ENCODE measurements around the gene PCF11.

DNA sequence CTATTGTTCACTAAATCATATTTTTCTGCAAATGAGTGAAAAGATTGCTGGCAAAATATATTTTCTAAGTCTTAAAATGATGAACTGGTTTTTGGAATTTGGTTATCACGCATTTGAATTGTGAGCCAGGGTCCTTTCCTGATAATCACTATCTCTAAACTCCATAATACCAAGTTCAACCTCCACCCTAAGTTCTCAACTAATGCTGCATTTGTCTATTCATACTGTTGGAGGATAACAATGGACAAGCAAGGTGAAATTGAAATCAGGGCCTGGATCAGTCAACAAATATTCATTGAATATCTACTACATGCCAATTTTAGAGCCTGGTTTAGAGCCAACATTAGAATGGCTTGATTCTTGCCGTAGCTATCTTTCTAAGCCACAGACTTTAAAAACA lies 4.7 kb upstream of the PCF11 start:
- TF ChIP-seq, protein P1, sequence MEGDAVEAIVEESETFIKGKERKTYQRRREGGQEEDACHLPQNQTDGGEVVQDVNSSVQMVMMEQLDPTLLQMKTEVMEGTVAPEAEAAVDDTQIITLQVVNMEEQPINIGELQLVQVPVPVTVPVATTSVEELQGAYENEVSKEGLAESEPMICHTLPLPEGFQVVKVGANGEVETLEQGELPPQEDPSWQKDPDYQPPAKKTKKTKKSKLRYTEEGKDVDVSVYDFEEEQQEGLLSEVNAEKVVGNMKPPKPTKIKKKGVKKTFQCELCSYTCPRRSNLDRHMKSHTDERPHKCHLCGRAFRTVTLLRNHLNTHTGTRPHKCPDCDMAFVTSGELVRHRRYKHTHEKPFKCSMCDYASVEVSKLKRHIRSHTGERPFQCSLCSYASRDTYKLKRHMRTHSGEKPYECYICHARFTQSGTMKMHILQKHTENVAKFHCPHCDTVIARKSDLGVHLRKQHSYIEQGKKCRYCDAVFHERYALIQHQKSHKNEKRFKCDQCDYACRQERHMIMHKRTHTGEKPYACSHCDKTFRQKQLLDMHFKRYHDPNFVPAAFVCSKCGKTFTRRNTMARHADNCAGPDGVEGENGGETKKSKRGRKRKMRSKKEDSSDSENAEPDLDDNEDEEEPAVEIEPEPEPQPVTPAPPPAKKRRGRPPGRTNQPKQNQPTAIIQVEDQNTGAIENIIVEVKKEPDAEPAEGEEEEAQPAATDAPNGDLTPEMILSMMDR (IDR thresholded peaks at IDR 0.05; ENCODE audit: poor library complexity, severe bottlenecking) = no peak
- TF ChIP-seq MXI1 (conservative IDR thresholded peaks at IDR 0.05; ENCODE audit: poor library complexity, severe bottlenecking) = no peak
- TF ChIP-seq POLR2AphosphoS5 (IDR thresholded peaks at IDR 0.05) = no peak
- no peak for TF ChIP-seq EZH2 (IDR thresholded peaks at IDR 0.05; ENCODE audit: borderline replicate concordance, insufficient read depth, low read length, poor library complexity, severe bottlenecking)
- TF ChIP-seq RAD21 (conservative IDR thresholded peaks at IDR 0.05) = no peak
